Liver (tissue), 9 donors: Measurements from ENCODE around the gene MAGI1. TPM values are rescaled to one million over a fixed set of nuclear protein-coding genes. Genes with fewer than 3 reads are reported as not detected.

Source experiments
- DNase-seq: peaks from one replicate; pipeline ENCODE4 v3.0.0-alpha.2; 2017; ENCODE audit warnings: low spot score
- H3K27ac ChIP-seq, 2 donors: one replicate each; pipeline ENCODE4 v1.7.0; 2013; ENCODE audit warnings: inconsistent platforms in 2 of 2, low read length in 2 of 2, control low read depth in 1 of 2, low read depth in 1 of 2, mild to moderate bottlenecking in 1 of 2
- H3K27me3 ChIP-seq, 4 donors: one replicate each; pipeline versions ENCODE4 v1.6.1 to v1.7.0; 2013; ENCODE audit warnings: low read length in 3 of 4, inconsistent platforms in 1 of 4, mild to moderate bottlenecking in 1 of 4, moderate library complexity in 1 of 4; ENCODE audit not compliant: control insufficient read depth in 4 of 4, insufficient read depth in 4 of 4
- H3K36me3 ChIP-seq, 4 donors: one replicate each; pipeline versions ENCODE4 v1.6.1 to v1.7.0; 2013; ENCODE audit warnings: low read length in 3 of 4, mild to moderate bottlenecking in 3 of 4, low read depth in 1 of 4, moderate library complexity in 1 of 4; ENCODE audit not compliant: control insufficient read depth in 4 of 4, insufficient read depth in 3 of 4
- H3K4me1 ChIP-seq, 4 donors: one replicate each; pipeline versions ENCODE4 v1.6.1 to v1.7.0; 2013; ENCODE audit warnings: low read length in 3 of 4, mild to moderate bottlenecking in 3 of 4, moderate library complexity in 1 of 4; ENCODE audit not compliant: control insufficient read depth in 4 of 4, insufficient read depth in 4 of 4
- H3K4me3 ChIP-seq, 3 donors: one replicate each; pipeline versions ENCODE4 v1.6.1 to v1.7.0; 2013; ENCODE audit warnings: low read length in 3 of 3, control low read depth in 1 of 3, low read depth in 1 of 3, mild to moderate bottlenecking in 1 of 3
- H3K9ac ChIP-seq, 2 donors: one replicate each; pipeline ENCODE4 v1.7.0; 2013; ENCODE audit warnings: low read length in 2 of 2, mild to moderate bottlenecking in 2 of 2, moderate library complexity in 2 of 2, control low read depth in 1 of 2, low read depth in 1 of 2
- H3K9me3 ChIP-seq, 4 donors: one replicate each; pipeline versions ENCODE4 v1.6.1 to v1.7.0; 2013; ENCODE audit warnings: low read length in 3 of 4; ENCODE audit not compliant: control insufficient read depth in 4 of 4
- ATF3 ChIP-seq: IDR thresholded peaks from 2 replicates; pipeline ENCODE4 v1.6.1; 2016; ENCODE audit warnings: antibody characterized with exemption
- CTCF ChIP-seq: fragments of 150-350 bp; IDR thresholded peaks from 2 replicates; pipeline ENCODE4 v1.5.1; 2017; ENCODE audit warnings: improper control_type of control experiment, low read depth, low read length; ENCODE audit not compliant: missing input control
- FOXA1 ChIP-seq: IDR thresholded peaks from 2 replicates; pipeline ENCODE4 v1.6.1; 2016; ENCODE audit warnings: antibody characterized with exemption
- GABPA ChIP-seq, 2 donors: IDR thresholded peaks in 1 of 2; conservative IDR thresholded peaks in 1 of 2; 2 replicates each; pipeline ENCODE4 v1.6.1; 2016; ENCODE audit warnings: antibody characterized with exemption in 2 of 2, mild to moderate bottlenecking in 1 of 2, moderate library complexity in 1 of 2
- HNF4G ChIP-seq: IDR thresholded peaks from 2 replicates; pipeline ENCODE4 v1.6.1; 2016; ENCODE audit warnings: antibody characterized with exemption
- MAX ChIP-seq: IDR thresholded peaks from 2 replicates; pipeline ENCODE4 v1.6.1; 2016; ENCODE audit warnings: antibody characterized with exemption
- NR2F2 ChIP-seq: IDR thresholded peaks from 2 replicates; pipeline ENCODE4 v1.6.1; 2016; ENCODE audit warnings: antibody characterized with exemption
- RAD21 ChIP-seq, 2 donors: IDR thresholded peaks; 2 replicates each; pipeline ENCODE4 v1.6.1; 2016; ENCODE audit warnings: antibody characterized with exemption in 2 of 2, mild to moderate bottlenecking in 2 of 2
- REST ChIP-seq: IDR thresholded peaks from 2 replicates; pipeline ENCODE4 v1.6.1; 2016; ENCODE audit warnings: antibody characterized with exemption, mild to moderate bottlenecking
- RXRA ChIP-seq, 2 donors: IDR thresholded peaks; 2 replicates each; pipeline ENCODE4 v1.6.1; 2017 to 2018; ENCODE audit warnings: antibody characterized with exemption in 2 of 2, mild to moderate bottlenecking in 1 of 2
- SP1 ChIP-seq: IDR thresholded peaks from 2 replicates; pipeline ENCODE4 v1.6.1; 2018; ENCODE audit warnings: antibody characterized with exemption, mild to moderate bottlenecking
- TAF1 ChIP-seq: conservative IDR thresholded peaks from 2 replicates; pipeline ENCODE4 v1.6.1; 2016; ENCODE audit warnings: antibody characterized with exemption, mild to moderate bottlenecking
- ZBTB33 ChIP-seq: IDR thresholded peaks from 2 replicates; pipeline ENCODE4 v1.6.1; 2016; ENCODE audit warnings: antibody characterized with exemption
- WGBS: extraction: QIAGEN DNeasy Blood & Tissue Kit; methylation state at CpG from one replicate; pipeline ENCODE4 v1.1.7; 2013; 5-methylcytosine and 5-hydroxymethylcytosine counted together
- polyA plus RNA-seq, 2 donors: library from polyadenylated mRNA; stranded (reverse) in 1 of 2; unstranded in 1 of 2; fragments of 200-250 nt in 1 of 2; fragments of >200 nt in 1 of 2; fragmentation: Nextera tagmentation in 1 of 2; extraction: Ambion mirVana in 1 of 2; gene quantifications; one replicate each; pipeline versions ENCODE4 v1.2.1 to v1.2.3, GENCODE V29; 2013 to 2015
- total RNA-seq, 2 donors: library from RNA; depleted of rRNA; stranded (reverse); fragments of >200 nt; gene quantifications; one replicate each; pipeline ENCODE4 v1.2.3, GENCODE V29; 2014
- donor health status: healthy.
- donor health status: healthy.
- donor health status: healthy.
- donor health status: healthy.
- donor health status: healthy.

MAGI1 gene
- total and polyA plus RNA-seq, 4 donors, result 9.6 to 68.8 (median 14.0) TPM

- no peak for DNase-seq
- peaks cover 0 to 2% (median 0%) of the 10 kb centered on the region in 4 donors for H3K9me3 ChIP-seq
- H3K27me3 ChIP-seq, result no peaks in the 10 kb centered on the region
- peaks cover 0 to 5% (median under 1%) of the 10 kb centered on the region in 4 donors for H3K4me1 ChIP-seq
- H3K4me3 ChIP-seq, result no peak overlapping the region
- TF ChIP-seq RAD21 (IDR thresholded peaks at IDR 0.05) (no peak), GABPA (IDR thresholded peaks at IDR 0.05 in 1 of 2, conservative IDR thresholded peaks at IDR 0.05 in 1 of 2) (no peak), CTCF (no peak), HNF4G (no peak), FOXA1 (no peak), SP1 (no peak), RXRA (IDR thresholded peaks at IDR 0.05) (no peak), TAF1 (no peak), ZBTB33 (no peak), REST (no peak)
- 87% methylated on average over 4 of the region's 4 CpGs for WGBS
- H3K9ac ChIP-seq, result no peak overlapping the region
- H3K27ac ChIP-seq, result no peak overlapping the region
- H3K36me3 ChIP-seq, result no peaks in the 10 kb centered on the region
Measured at GRCh38 chr3:66068255-66068654, 29.5 kb upstream of the MAGI1 start.

- no peak for TF ChIP-seq ATF3
- no peak for TF ChIP-seq RXRA (IDR thresholded peaks at IDR 0.05)
- TF ChIP-seq GABPA (IDR thresholded peaks at IDR 0.05 in 1 of 2, conservative IDR thresholded peaks at IDR 0.05 in 1 of 2), result no peak
- no peak for TF ChIP-seq MAX
- no peak for TF ChIP-seq REST
- no peak for TF ChIP-seq NR2F2
- no peak for TF ChIP-seq SP1
- TF ChIP-seq ZBTB33, result no peak
- no peak for TF ChIP-seq HNF4G
- Histone ChIP-seq H3K9ac (no peak overlapping the region), H3K9me3 (peaks cover 0 to 2% (median 0%) of the 10 kb centered on the region in 4 donors), H3K27ac (no peak overlapping the region), H3K4me1 (peaks cover 0 to 2% (median 0%) of the 10 kb centered on the region in 4 donors), H3K36me3 (no peaks in the 10 kb centered on the region), H3K4me3 (no peak overlapping the region), H3K27me3 (no peaks in the 10 kb centered on the region)
- no peak for DNase-seq
- 85% methylated on average over 4 of the region's 4 CpGs for WGBS
Measured at GRCh38 chr3:66066963-66067617, 28.4 kb upstream of the MAGI1 start.
